OCI-LY7 (cell line): ENCODE measurements around the gene LENG1.

Source experiments
- CTCF ChIP-seq: fragments of 200-600 bp; sonication (generic); conservative IDR thresholded peaks from 2 replicates; pipeline ENCODE4 v1.5.1; 2014; ENCODE audit warnings: mild to moderate bottlenecking, antibody characterized with exemption, low read length, moderate library complexity, mixed read lengths
- EZH2phosphoT487 ChIP-seq: fragments of 200-600 bp; sonication (generic); IDR thresholded peaks from 2 replicates; pipeline ENCODE4 v1.6.1; 2018; ENCODE audit warnings: low read depth, borderline replicate concordance, mild to moderate bottlenecking, mixed run types, antibody characterized with exemption, low read length, moderate library complexity, mixed read lengths

- no peak for TF ChIP-seq CTCF
- no peak for TF ChIP-seq EZH2phosphoT487
Measured at GRCh38 chr19:54133312-54133956, 26.1 kb downstream of the LENG1 start.
